ENCODE data around the gene CNTD1.

The CNTD1 gene

GRCh38 chr17:42832934-42833766, 34.5 kb downstream of the CNTD1 start, which contains the start of gene PSME3:
PSME3 (plus strand) TSS chr17:42833397; CDS start chr17:42833632, 235 bp downstream.
- POLR2A ChIA-PET = interaction anchor here (0.5 to 1.4 kb wide), 4 partner anchors 9 to 115 kb away, joined by 3 to 4 read pairs (median 3); partner anchors contain the start of gene BECN1
- H3K4me1 ChIP-seq (ENCODE audit: control extremely low read depth in 1 of 4, control insufficient read depth in 4 of 4, insufficient read depth in 4 of 4, low read length in 3 of 4) = peaks cover 13 to 21% (median 17%) of the 10 kb centered on the region in 4 experiments

GRCh38 chr17:42833767-42834422, 35.2 kb downstream of the CNTD1 start:
- H3K4me1 ChIP-seq (ENCODE audit: control extremely low read depth in 1 of 4, control insufficient read depth in 4 of 4, insufficient read depth in 4 of 4, low read length in 3 of 4) = peaks cover 13 to 21% (median 17%) of the 10 kb centered on the region in 4 experiments
- ChIA-PET CTCF (interaction anchor here (1.0 to 3.9 kb wide), 10 partner anchors 9 to 255 kb away, joined by 3 to 17 read pairs (median 4); partner anchors contain the start of genes BECN1 and TUBG1), POLR2A (interaction anchor here (0.5 to 1.4 kb wide), 3 partner anchors 10 to 116 kb away, joined by 3 to 4 read pairs (median 3); partner anchors contain the start of gene BECN1)
- no peaks in the 10 kb centered on the region for H3K27me3 ChIP-seq (replicated peaks in 2 of 5; ENCODE audit: control insufficient read depth in 4 of 5, insufficient read depth in 5 of 5, low read length in 4 of 5)
- peak overlapping the region; percentile 90 to 92 for H3K27ac ChIP-seq (ENCODE audit: insufficient read depth in 1 of 2, low read depth in 1 of 2, low read length in 2 of 2, poor library complexity in 1 of 2, severe bottlenecking in 2 of 2)
- no peaks in the 10 kb centered on the region for H3K9me3 ChIP-seq (ENCODE audit: control extremely low read depth in 1 of 5, control insufficient read depth in 4 of 5, insufficient read depth in 2 of 5, low read depth in 1 of 5, low read length in 4 of 5)
- DNase-seq = no peak
- H3K4me3 ChIP-seq (ENCODE audit: control insufficient read depth in 1 of 7, extremely low read depth in 1 of 7, insufficient read depth in 4 of 7, low read depth in 2 of 7, low read length in 6 of 7) = peak overlapping the region; percentile 83 to 98 (median 85)
- H3K36me3 ChIP-seq (ENCODE audit: control insufficient read depth in 4 of 4, insufficient read depth in 4 of 4, low read length in 3 of 4) = peaks cover 10 to 33% (median 21%) of the 10 kb centered on the region in 4 experiments
- WGBS (ENCODE audit: insufficient coverage) = 29% methylated on average over 1 of the region's 18 CpGs

More at GRCh38 chr17:42832934-42833766, 34.5 kb downstream of the CNTD1 start, which contains the start of gene PSME3:
- CTCF ChIA-PET = interaction anchor here (1.0 to 3.9 kb wide), 10 partner anchors 9 to 254 kb away, joined by 3 to 17 read pairs (median 5); partner anchors contain the start of gene BECN1
- H3K9me3 ChIP-seq (ENCODE audit: control extremely low read depth in 1 of 5, control insufficient read depth in 4 of 5, insufficient read depth in 2 of 5, low read depth in 1 of 5, low read length in 4 of 5) = no peaks in the 10 kb centered on the region
- H3K36me3 ChIP-seq (ENCODE audit: control insufficient read depth in 4 of 4, insufficient read depth in 4 of 4, low read length in 3 of 4) = peaks cover 6 to 26% (median 17%) of the 10 kb centered on the region in 4 experiments
- no peaks in the 10 kb centered on the region for H3K27me3 ChIP-seq (replicated peaks in 2 of 5; ENCODE audit: control insufficient read depth in 4 of 5, insufficient read depth in 5 of 5, low read length in 4 of 5)
- peak within 1 kb of the TSS; percentile 90 to 92 for H3K27ac ChIP-seq (ENCODE audit: insufficient read depth in 1 of 2, low read depth in 1 of 2, low read length in 2 of 2, poor library complexity in 1 of 2, severe bottlenecking in 2 of 2)
- 0% methylated on average over 58 of the region's 71 CpGs for WGBS (ENCODE audit: insufficient coverage)
- DNase-seq = peak; percentile 90 to 94 (median 90)
- peak within 1 kb of the TSS; percentile 83 to 98 (median 85) for H3K4me3 ChIP-seq (ENCODE audit: control insufficient read depth in 1 of 7, extremely low read depth in 1 of 7, insufficient read depth in 4 of 7, low read depth in 2 of 7, low read length in 6 of 7)

- WGBS (ENCODE audit: insufficient coverage) = 100% methylated on average over 1 of the region's 6 CpGs
- no peaks in the 10 kb centered on the region for H3K9me3 ChIP-seq (ENCODE audit: control extremely low read depth in 1 of 5, control insufficient read depth in 4 of 5, insufficient read depth in 2 of 5, low read depth in 1 of 5, low read length in 4 of 5)
- ChIA-PET CTCF (interaction anchor here (1.1 to 3.6 kb wide), 2 partner anchors 7 to 93 kb away, joined by 4 to 17 read pairs; no protein-coding TSS in a partner anchor), POLR2A (interaction anchor here (1.3 kb wide), 1 partner anchor 162 kb away, joined by 4 read pairs; the partner anchor contains the start of gene RPL27)
- H3K4me3 ChIP-seq (ENCODE audit: control insufficient read depth in 1 of 7, extremely low read depth in 1 of 7, insufficient read depth in 4 of 7, low read depth in 2 of 7, low read length in 6 of 7) = no peak overlapping the region
- peak in 1 of 3 donors; percentile 10 for DNase-seq
- H3K4me1 ChIP-seq (ENCODE audit: control extremely low read depth in 1 of 4, control insufficient read depth in 4 of 4, insufficient read depth in 4 of 4, low read length in 3 of 4) = peaks cover 13 to 21% (median 17%) of the 10 kb centered on the region in 4 experiments
- H3K27me3 ChIP-seq (replicated peaks in 2 of 5; ENCODE audit: control insufficient read depth in 4 of 5, insufficient read depth in 5 of 5, low read length in 4 of 5) = no peaks in the 10 kb centered on the region
- H3K27ac ChIP-seq (ENCODE audit: insufficient read depth in 1 of 2, low read depth in 1 of 2, low read length in 2 of 2, poor library complexity in 1 of 2, severe bottlenecking in 2 of 2) = no peak overlapping the region
- peaks cover 10 to 46% (median 30%) of the 10 kb centered on the region in 4 experiments for H3K36me3 ChIP-seq (ENCODE audit: control insufficient read depth in 4 of 4, insufficient read depth in 4 of 4, low read length in 3 of 4)
Measured at GRCh38 chr17:42835732-42836131, 37.1 kb downstream of the CNTD1 start.

- CTCF ChIA-PET = interaction anchor here (0.9 to 10.6 kb wide), 14 partner anchors 8 to 224 kb away, joined by 3 to 136 read pairs (median 6); partner anchors contain the start of genes BECN1 and PSME3
Measured at GRCh38 chr17:42841975-42842685, 43.5 kb downstream of the CNTD1 start.

GRCh38 chr17:42843358-42843934, 44.8 kb downstream of the CNTD1 start:
- DNase-seq = peak; percentile 63 to 76 (median 71)
- no peaks in the 10 kb centered on the region for H3K9me3 ChIP-seq (ENCODE audit: control extremely low read depth in 1 of 5, control insufficient read depth in 4 of 5, insufficient read depth in 2 of 5, low read depth in 1 of 5, low read length in 4 of 5)
- H3K36me3 ChIP-seq (ENCODE audit: control insufficient read depth in 4 of 4, insufficient read depth in 4 of 4, low read length in 3 of 4) = peaks cover 12 to 64% (median 54%) of the 10 kb centered on the region in 4 experiments
- 66% methylated on average over 5 of the region's 6 CpGs for WGBS (ENCODE audit: insufficient coverage)
- H3K4me1 ChIP-seq (ENCODE audit: control extremely low read depth in 1 of 4, control insufficient read depth in 4 of 4, insufficient read depth in 4 of 4, low read length in 3 of 4) = peaks cover 0 to 5% (median 0%) of the 10 kb centered on the region in 4 experiments
- no peak overlapping the region for H3K4me3 ChIP-seq (ENCODE audit: control insufficient read depth in 1 of 7, extremely low read depth in 1 of 7, insufficient read depth in 4 of 7, low read depth in 2 of 7, low read length in 6 of 7)
- no peaks in the 10 kb centered on the region for H3K27me3 ChIP-seq (replicated peaks in 2 of 5; ENCODE audit: control insufficient read depth in 4 of 5, insufficient read depth in 5 of 5, low read length in 4 of 5)
- ChIA-PET POLR2A (interaction anchor here (0.6 kb wide), 1 partner anchor 234 kb away, joined by 3 read pairs; the partner anchor contains the start of gene TUBG1), CTCF (interaction anchor here (0.9 to 10.6 kb wide), 22 partner anchors 9 to 353 kb away, joined by 3 to 136 read pairs (median 5); partner anchors contain the start of genes BECN1, PSME3 and RPL27)
- H3K27ac ChIP-seq (ENCODE audit: insufficient read depth in 1 of 2, low read depth in 1 of 2, low read length in 2 of 2, poor library complexity in 1 of 2, severe bottlenecking in 2 of 2) = no peak overlapping the region

More at GRCh38 chr17:42841975-42842685, 43.5 kb downstream of the CNTD1 start:
- Histone ChIP-seq H3K27me3 (replicated peaks in 2 of 5; ENCODE audit: control insufficient read depth in 4 of 5, insufficient read depth in 5 of 5, low read length in 4 of 5) (no peaks in the 10 kb centered on the region), H3K9me3 (ENCODE audit: control extremely low read depth in 1 of 5, control insufficient read depth in 4 of 5, insufficient read depth in 2 of 5, low read depth in 1 of 5, low read length in 4 of 5) (no peaks in the 10 kb centered on the region), H3K4me3 (ENCODE audit: control insufficient read depth in 1 of 7, extremely low read depth in 1 of 7, insufficient read depth in 4 of 7, low read depth in 2 of 7, low read length in 6 of 7) (no peak overlapping the region), H3K4me1 (ENCODE audit: control extremely low read depth in 1 of 4, control insufficient read depth in 4 of 4, insufficient read depth in 4 of 4, low read length in 3 of 4) (peaks cover 0 to 5% (median 0%) of the 10 kb centered on the region in 4 experiments), H3K36me3 (ENCODE audit: control insufficient read depth in 4 of 4, insufficient read depth in 4 of 4, low read length in 3 of 4) (peaks cover 16 to 77% (median 63%) of the 10 kb centered on the region in 4 experiments), H3K27ac (ENCODE audit: insufficient read depth in 1 of 2, low read depth in 1 of 2, low read length in 2 of 2, poor library complexity in 1 of 2, severe bottlenecking in 2 of 2) (no peak overlapping the region)
- POLR2A ChIA-PET = interaction anchor here (1.0 kb wide), 1 partner anchor 87 kb away, joined by 3 read pairs; no protein-coding TSS in a partner anchor
- no peak for DNase-seq
- 86% methylated on average over 6 of the region's 11 CpGs for WGBS (ENCODE audit: insufficient coverage)

GRCh38 chr17:42844271-42844670, 45.6 kb downstream of the CNTD1 start, which contains the start of gene AOC2:
AOC2 (plus strand) TSS chr17:42844580; CDS start chr17:42844627, 47 bp downstream.
- Histone ChIP-seq H3K27ac (ENCODE audit: insufficient read depth in 1 of 2, low read depth in 1 of 2, low read length in 2 of 2, poor library complexity in 1 of 2, severe bottlenecking in 2 of 2) (no peak within 1 kb of the TSS), H3K4me3 (ENCODE audit: control insufficient read depth in 1 of 7, extremely low read depth in 1 of 7, insufficient read depth in 4 of 7, low read depth in 2 of 7, low read length in 6 of 7) (no peak within 1 kb of the TSS), H3K36me3 (ENCODE audit: control insufficient read depth in 4 of 4, insufficient read depth in 4 of 4, low read length in 3 of 4) (peaks cover 9 to 56% (median 47%) of the 10 kb centered on the region in 4 experiments), H3K4me1 (ENCODE audit: control extremely low read depth in 1 of 4, control insufficient read depth in 4 of 4, insufficient read depth in 4 of 4, low read length in 3 of 4) (peaks cover 0 to 5% (median 0%) of the 10 kb centered on the region in 4 experiments), H3K9me3 (ENCODE audit: control extremely low read depth in 1 of 5, control insufficient read depth in 4 of 5, insufficient read depth in 2 of 5, low read depth in 1 of 5, low read length in 4 of 5) (no peaks in the 10 kb centered on the region), H3K27me3 (replicated peaks in 2 of 5; ENCODE audit: control insufficient read depth in 4 of 5, insufficient read depth in 5 of 5, low read length in 4 of 5) (no peaks in the 10 kb centered on the region)
- 55% methylated on average over 4 of the region's 4 CpGs for WGBS (ENCODE audit: insufficient coverage)
- CTCF ChIA-PET = interaction anchor here (0.5 to 10.6 kb wide), 17 partner anchors 9 to 180 kb away, joined by 3 to 136 read pairs (median 6); partner anchors contain the start of genes PSME3 and RPL27
- POLR2A ChIA-PET = no interaction called here
- DNase-seq = no peak

Data from common myeloid progenitor, CD34-positive (primary cell).